8988T (cell line): Measurements from ENCODE around the gene ZBTB7C.
A peak's percentile ranks its signal among the peaks of the same experiment; 100 is the strongest.

Experiments used
- DNase-seq: peaks from one replicate; pipeline ENCODE4 v3.0.0; 2011

Gene ZBTB7C

GRCh38 chr18:48045744-48046143, 363.4 kb downstream of the ZBTB7C start:
- no peak for DNase-seq

- no peak for DNase-seq
These were observed 364.2 kb downstream of the ZBTB7C start for GRCh38 chr18:48044944-48045343.

GRCh38 chr18:48043166-48043565, 366.0 kb downstream of the ZBTB7C start:
- no peak for DNase-seq

- no peak for DNase-seq
These were observed 366.8 kb downstream of the ZBTB7C start for GRCh38 chr18:48042431-48042830.

- DNase-seq, result no peak
These were observed 368.6 kb downstream of the ZBTB7C start for GRCh38 chr18:48040457-48041110.

GRCh38 chr18:48039769-48040215, 369.4 kb downstream of the ZBTB7C start:
- no peak for DNase-seq

- no peak for DNase-seq
These were observed 370.5 kb downstream of the ZBTB7C start for GRCh38 chr18:48038636-48039035.

- peak; percentile 60 for DNase-seq
These were observed 371.5 kb downstream of the ZBTB7C start for GRCh38 chr18:48037481-48038271.

GRCh38 chr18:48036641-48037421, 372.4 kb downstream of the ZBTB7C start:
- DNase-seq, result no peak

- DNase-seq, result no peak
These were observed 373.0 kb downstream of the ZBTB7C start for GRCh38 chr18:48036226-48036625.

GRCh38 chr18:48035556-48035860, 373.7 kb downstream of the ZBTB7C start:
- no peak for DNase-seq

GRCh38 chr18:48034651-48035555, 374.3 kb downstream of the ZBTB7C start:
- no peak for DNase-seq

- no peak for DNase-seq
These were observed 375.2 kb downstream of the ZBTB7C start for GRCh38 chr18:48033790-48034650.

GRCh38 chr18:48032876-48033789, 376.1 kb downstream of the ZBTB7C start:
- DNase-seq, result no peak

GRCh38 chr18:48031641-48032040, 377.5 kb downstream of the ZBTB7C start:
- no peak for DNase-seq

- DNase-seq, result peak; percentile 77
These were observed 378.3 kb downstream of the ZBTB7C start for GRCh38 chr18:48030616-48031480.

GRCh38 chr18:48029296-48029986, 379.7 kb downstream of the ZBTB7C start:
- no peak for DNase-seq

- DNase-seq, result no peak
These were observed 380.5 kb downstream of the ZBTB7C start for GRCh38 chr18:48028696-48029095.

GRCh38 chr18:48028081-48028480, 381.1 kb downstream of the ZBTB7C start:
- DNase-seq, result no peak
